Cardiac septum (tissue), 1 donor: Measurements from ENCODE around the gene TRUB1. TPM values are rescaled to one million over a fixed set of nuclear protein-coding genes. Genes with fewer than 3 reads are reported as not detected.

Experiments used
- DNase-seq: peaks from one replicate; pipeline ENCODE4 v3.0.0-alpha.2; 2020; ENCODE audit warnings: low spot score
- intact Hi-C: fragments of 100-400 bp; cut with DNase I; formaldehyde crosslinking; loops from one replicate; pipeline ENCODE4 v1.14.0; 2022
- total RNA-seq: library from RNA; stranded (reverse); fragmentation: NEBNext Ultra II Directional; extraction: Animal tissue kit (Norgen Biotek cat#: 25700); gene quantifications from one replicate; pipeline ENCODE4 v1.2.1, GENCODE V29; 2021
- donor health status: DM: no; HTN: no; CAD: no.

The TRUB1 gene
- total RNA-seq, 1 donor from 2014 or later, result 24.3 TPM

- no peak for DNase-seq
- intact Hi-C loops, result loop anchor here (10.0 kb wide), 1 partner anchor 124 kb away; the partner anchor contains the start of gene ATRNL1
Measured at GRCh38 chr10:114970515-114970914, 32.5 kb downstream of the TRUB1 start.

GRCh38 chr10:114973306-114973705 is 35.3 kb downstream of the TRUB1 start:
- no peak for DNase-seq
- intact Hi-C loops, result loop anchor here (10.0 kb wide), 1 partner anchor 121 kb away; the partner anchor contains the start of gene ATRNL1

GRCh38 chr10:114973997-114974396 is 36.0 kb downstream of the TRUB1 start:
- intact Hi-C loops, result loop anchor here (10.0 kb wide), 1 partner anchor 121 kb away; the partner anchor contains the start of gene ATRNL1
- DNase-seq, result no peak

- intact Hi-C loops, result loop anchor here (10.0 kb wide), 1 partner anchor 120 kb away; the partner anchor contains the start of gene ATRNL1
- DNase-seq, result no peak
Measured at GRCh38 chr10:114974625-114975024, 36.6 kb downstream of the TRUB1 start.

GRCh38 chr10:114975091-114975490 is 37.1 kb downstream of the TRUB1 start:
- intact Hi-C loops, result loop anchor here (10.0 kb wide), 1 partner anchor 120 kb away; the partner anchor contains the start of gene ATRNL1
- no peak for DNase-seq

GRCh38 chr10:114982989-114983388 is 45.0 kb downstream of the TRUB1 start:
- DNase-seq, result no peak
- intact Hi-C loops, result no loop called here

- intact Hi-C loops, result no loop called here
- no peak for DNase-seq
Measured at GRCh38 chr10:114987995-114988394, 50.0 kb downstream of the TRUB1 start.

- no peak for DNase-seq
- intact Hi-C loops, result no loop called here
Measured at GRCh38 chr10:114990586-114990985, 52.6 kb downstream of the TRUB1 start.

GRCh38 chr10:114990991-114991390 is 53.0 kb downstream of the TRUB1 start:
- no peak for DNase-seq
- intact Hi-C loops, result no loop called here

GRCh38 chr10:114992189-114992775 is 54.3 kb downstream of the TRUB1 start:
- intact Hi-C loops, result no loop called here

GRCh38 chr10:114995468-114996247 is 57.7 kb downstream of the TRUB1 start:
- DNase-seq, result no peak
- intact Hi-C loops, result no loop called here

More at GRCh38 chr10:114992189-114992775, 54.3 kb downstream of the TRUB1 start:
- no peak for DNase-seq

- DNase-seq, result no peak
- intact Hi-C loops, result no loop called here
Measured at GRCh38 chr10:114996542-114996941, 58.5 kb downstream of the TRUB1 start.

GRCh38 chr10:114998993-114999392 is 61.0 kb downstream of the TRUB1 start:
- no peak for DNase-seq
- intact Hi-C loops, result no loop called here

- DNase-seq, result no peak
- intact Hi-C loops, result no loop called here
Measured at GRCh38 chr10:115001506-115002381, 63.7 kb downstream of the TRUB1 start.

- DNase-seq, result no peak
- intact Hi-C loops, result no loop called here
Measured at GRCh38 chr10:115003396-115003795, 65.4 kb downstream of the TRUB1 start.

- no peak for DNase-seq
- intact Hi-C loops, result no loop called here
Measured at GRCh38 chr10:115004236-115004862, 66.4 kb downstream of the TRUB1 start.

- intact Hi-C loops, result no loop called here
- DNase-seq, result no peak
Measured at GRCh38 chr10:115005771-115006170, 67.8 kb downstream of the TRUB1 start.

- intact Hi-C loops, result no loop called here
- no peak for DNase-seq
Measured at GRCh38 chr10:115018185-115018931, 80.4 kb downstream of the TRUB1 start.

- DNase-seq, result no peak
- intact Hi-C loops, result no loop called here
Measured at GRCh38 chr10:115020449-115020848, 82.5 kb downstream of the TRUB1 start.
